ENCODE results near the gene PHYKPL. TPM values are rescaled to one million over a fixed set of nuclear protein-coding genes. Genes with fewer than 3 reads are reported as not detected.
A peak's percentile ranks its signal among the peaks of the same experiment; 100 is the strongest.

Gene PHYKPL
- polyA plus RNA-seq, 1 donor from 2014 or later, result 16.9 TPM

DNA sequence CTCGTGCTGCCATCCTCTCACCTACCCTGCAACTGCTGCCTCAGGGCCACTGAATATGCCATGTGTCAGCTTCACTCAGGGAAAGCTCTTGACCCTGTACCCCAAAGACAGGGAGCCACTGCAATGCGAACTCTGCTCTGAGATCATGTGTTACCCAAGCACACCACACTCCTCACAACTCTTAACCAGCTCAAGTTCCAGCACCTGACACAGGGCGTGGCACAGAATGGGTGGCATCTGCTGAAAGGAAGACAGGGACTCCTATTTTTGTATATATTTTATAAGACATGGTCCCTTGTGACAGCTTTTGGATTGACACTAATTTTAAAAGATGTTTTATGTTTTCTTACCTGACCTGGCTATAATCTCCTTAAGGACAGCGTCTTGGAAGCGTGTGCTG is 10.7 kb downstream of the PHYKPL start:
- Histone ChIP-seq H3K79me2 (replicated peaks; ENCODE audit: insufficient read depth, low read length) (no peaks in the 10 kb centered on the region), H3K27ac (ENCODE audit: low read length) (no peak overlapping the region), H3K9me3 (ENCODE audit: low read length) (no peaks in the 10 kb centered on the region), H3K9ac (ENCODE audit: low read length) (no peak overlapping the region), H3K36me3 (ENCODE audit: insufficient read depth, low read length) (no peaks in the 10 kb centered on the region), H3K4me3 (ENCODE audit: low read length) (no peak overlapping the region), H3K9me2 (ENCODE audit: insufficient read depth, low read length) (no peaks in the 10 kb centered on the region), H3F3A (ENCODE audit: insufficient read depth, low read length, poor library complexity, severe bottlenecking) (no peaks in the 10 kb centered on the region), H3K27me3 (ENCODE audit: insufficient read depth, low read depth, low read length) (no peaks in the 10 kb centered on the region), H2AFZ (ENCODE audit: low read depth, low read length) (no peak overlapping the region), H3K4me2 (ENCODE audit: low read length) (no peak overlapping the region), H4K20me1 (ENCODE audit: insufficient read depth) (no peaks in the 10 kb centered on the region)
- TF ChIP-seq, protein P1, sequence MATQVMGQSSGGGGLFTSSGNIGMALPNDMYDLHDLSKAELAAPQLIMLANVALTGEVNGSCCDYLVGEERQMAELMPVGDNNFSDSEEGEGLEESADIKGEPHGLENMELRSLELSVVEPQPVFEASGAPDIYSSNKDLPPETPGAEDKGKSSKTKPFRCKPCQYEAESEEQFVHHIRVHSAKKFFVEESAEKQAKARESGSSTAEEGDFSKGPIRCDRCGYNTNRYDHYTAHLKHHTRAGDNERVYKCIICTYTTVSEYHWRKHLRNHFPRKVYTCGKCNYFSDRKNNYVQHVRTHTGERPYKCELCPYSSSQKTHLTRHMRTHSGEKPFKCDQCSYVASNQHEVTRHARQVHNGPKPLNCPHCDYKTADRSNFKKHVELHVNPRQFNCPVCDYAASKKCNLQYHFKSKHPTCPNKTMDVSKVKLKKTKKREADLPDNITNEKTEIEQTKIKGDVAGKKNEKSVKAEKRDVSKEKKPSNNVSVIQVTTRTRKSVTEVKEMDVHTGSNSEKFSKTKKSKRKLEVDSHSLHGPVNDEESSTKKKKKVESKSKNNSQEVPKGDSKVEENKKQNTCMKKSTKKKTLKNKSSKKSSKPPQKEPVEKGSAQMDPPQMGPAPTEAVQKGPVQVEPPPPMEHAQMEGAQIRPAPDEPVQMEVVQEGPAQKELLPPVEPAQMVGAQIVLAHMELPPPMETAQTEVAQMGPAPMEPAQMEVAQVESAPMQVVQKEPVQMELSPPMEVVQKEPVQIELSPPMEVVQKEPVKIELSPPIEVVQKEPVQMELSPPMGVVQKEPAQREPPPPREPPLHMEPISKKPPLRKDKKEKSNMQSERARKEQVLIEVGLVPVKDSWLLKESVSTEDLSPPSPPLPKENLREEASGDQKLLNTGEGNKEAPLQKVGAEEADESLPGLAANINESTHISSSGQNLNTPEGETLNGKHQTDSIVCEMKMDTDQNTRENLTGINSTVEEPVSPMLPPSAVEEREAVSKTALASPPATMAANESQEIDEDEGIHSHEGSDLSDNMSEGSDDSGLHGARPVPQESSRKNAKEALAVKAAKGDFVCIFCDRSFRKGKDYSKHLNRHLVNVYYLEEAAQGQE (IDR thresholded peaks at IDR 0.05; ENCODE audit: borderline replicate concordance), result no peak
- TF ChIP-seq TAF1 (IDR thresholded peaks at IDR 0.05; ENCODE audit: low read depth) (no peak), EP300 (conservative IDR thresholded peaks at IDR 0.05; ENCODE audit: poor library complexity, severe bottlenecking) (no peak), POLR2AphosphoS5 (IDR thresholded peaks at IDR 0.05) (no peak), RAD21 (conservative IDR thresholded peaks at IDR 0.05) (no peak), SMC3 (conservative IDR thresholded peaks at IDR 0.05; ENCODE audit: poor library complexity) (no peak), MXI1 (conservative IDR thresholded peaks at IDR 0.05; ENCODE audit: poor library complexity, severe bottlenecking) (no peak), EZH2 (IDR thresholded peaks at IDR 0.05; ENCODE audit: borderline replicate concordance, insufficient read depth, low read length, poor library complexity, severe bottlenecking) (no peak)
- TF ChIP-seq, protein P2, sequence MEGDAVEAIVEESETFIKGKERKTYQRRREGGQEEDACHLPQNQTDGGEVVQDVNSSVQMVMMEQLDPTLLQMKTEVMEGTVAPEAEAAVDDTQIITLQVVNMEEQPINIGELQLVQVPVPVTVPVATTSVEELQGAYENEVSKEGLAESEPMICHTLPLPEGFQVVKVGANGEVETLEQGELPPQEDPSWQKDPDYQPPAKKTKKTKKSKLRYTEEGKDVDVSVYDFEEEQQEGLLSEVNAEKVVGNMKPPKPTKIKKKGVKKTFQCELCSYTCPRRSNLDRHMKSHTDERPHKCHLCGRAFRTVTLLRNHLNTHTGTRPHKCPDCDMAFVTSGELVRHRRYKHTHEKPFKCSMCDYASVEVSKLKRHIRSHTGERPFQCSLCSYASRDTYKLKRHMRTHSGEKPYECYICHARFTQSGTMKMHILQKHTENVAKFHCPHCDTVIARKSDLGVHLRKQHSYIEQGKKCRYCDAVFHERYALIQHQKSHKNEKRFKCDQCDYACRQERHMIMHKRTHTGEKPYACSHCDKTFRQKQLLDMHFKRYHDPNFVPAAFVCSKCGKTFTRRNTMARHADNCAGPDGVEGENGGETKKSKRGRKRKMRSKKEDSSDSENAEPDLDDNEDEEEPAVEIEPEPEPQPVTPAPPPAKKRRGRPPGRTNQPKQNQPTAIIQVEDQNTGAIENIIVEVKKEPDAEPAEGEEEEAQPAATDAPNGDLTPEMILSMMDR (IDR thresholded peaks at IDR 0.05; ENCODE audit: poor library complexity, severe bottlenecking), result no peak

DNA sequence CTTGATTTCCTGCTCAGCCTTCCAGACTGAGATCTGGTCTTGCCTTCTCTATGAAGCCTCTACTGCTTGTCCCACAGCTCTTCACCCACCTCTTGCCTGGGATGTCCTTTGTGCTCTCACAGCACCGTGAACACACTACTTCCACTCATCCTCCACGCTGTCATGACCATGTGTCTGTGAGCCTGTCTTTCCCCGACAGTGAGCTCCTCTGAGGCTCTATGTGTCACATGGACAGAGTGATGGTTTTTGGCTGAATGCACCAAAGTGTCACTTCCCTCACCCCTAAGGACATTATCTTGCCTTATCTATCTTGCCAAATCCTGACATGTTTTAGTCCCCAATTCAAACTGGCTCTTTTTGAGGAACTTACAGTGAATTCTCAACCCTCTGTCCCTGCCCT is 11.3 kb downstream of the PHYKPL start:
- Histone ChIP-seq H3K4me2 (ENCODE audit: low read length) (no peak overlapping the region), H4K20me1 (ENCODE audit: insufficient read depth) (no peaks in the 10 kb centered on the region), H3K4me3 (ENCODE audit: low read length) (no peak overlapping the region), H3K36me3 (ENCODE audit: insufficient read depth, low read length) (no peaks in the 10 kb centered on the region), H3K27ac (ENCODE audit: low read length) (no peak overlapping the region), H3F3A (ENCODE audit: insufficient read depth, low read length, poor library complexity, severe bottlenecking) (no peaks in the 10 kb centered on the region), H2AFZ (ENCODE audit: low read depth, low read length) (no peak overlapping the region), H3K9ac (ENCODE audit: low read length) (no peak overlapping the region), H3K27me3 (ENCODE audit: insufficient read depth, low read depth, low read length) (no peaks in the 10 kb centered on the region), H3K9me2 (ENCODE audit: insufficient read depth, low read length) (no peaks in the 10 kb centered on the region), H3K9me3 (ENCODE audit: low read length) (no peaks in the 10 kb centered on the region), H3K79me2 (replicated peaks; ENCODE audit: insufficient read depth, low read length) (no peaks in the 10 kb centered on the region)
- TF ChIP-seq TAF1 (IDR thresholded peaks at IDR 0.05; ENCODE audit: low read depth) (no peak), POLR2AphosphoS5 (IDR thresholded peaks at IDR 0.05) (peak; percentile 30), MXI1 (conservative IDR thresholded peaks at IDR 0.05; ENCODE audit: poor library complexity, severe bottlenecking) (no peak), EP300 (conservative IDR thresholded peaks at IDR 0.05; ENCODE audit: poor library complexity, severe bottlenecking) (no peak), RAD21 (conservative IDR thresholded peaks at IDR 0.05) (no peak)
- TF ChIP-seq, protein P2 (IDR thresholded peaks at IDR 0.05; ENCODE audit: poor library complexity, severe bottlenecking), result no peak
- TF ChIP-seq, protein P1 (IDR thresholded peaks at IDR 0.05; ENCODE audit: borderline replicate concordance), result no peak

Data from neural cell (in vitro differentiated cells).